HCT116 (cell line): ENCODE data around the gene TRNP1.

Experiments used
- CTCF ChIP-seq, 3 experiments: fragments of 200-600 bp in 1 of 3; sonication (generic) in 1 of 3; IDR thresholded peaks in 2 of 3; conservative IDR thresholded peaks in 1 of 3; 2 replicates each; pipeline ENCODE4 v1.5.1; 2012 to 2017; ENCODE audit warnings: low read depth in 2 of 3, low read length in 2 of 3, antibody characterized with exemption in 1 of 3, borderline replicate concordance in 1 of 3, control low read depth in 1 of 3, mild to moderate bottlenecking in 1 of 3, mixed read lengths in 1 of 3, mixed run types in 1 of 3, moderate library complexity in 1 of 3; ENCODE audit not compliant: insufficient read depth in 1 of 3
- POLR2AphosphoS5 ChIP-seq: IDR thresholded peaks from 2 replicates; pipeline ENCODE4 v1.6.1; 2011; ENCODE audit warnings: mild to moderate bottlenecking, low read depth, low read length, moderate library complexity

GRCh38 chr1:26999440-26999987 lies 6.0 kb downstream of the TRNP1 start:
- TF ChIP-seq CTCF (IDR thresholded peaks at IDR 0.05 in 2 of 3, conservative IDR thresholded peaks at IDR 0.05 in 1 of 3; ENCODE audit: borderline replicate concordance in 1 of 3, insufficient read depth in 1 of 3, low read depth in 2 of 3, low read length in 2 of 3), result no peak
- TF ChIP-seq POLR2AphosphoS5, result peak; percentile 90
